Smooth muscle cell (in vitro differentiated cells): Measurements from ENCODE around the gene CCDC148. TPM values are rescaled to one million over a fixed set of nuclear protein-coding genes. Genes with fewer than 3 reads are reported as not detected.

Source experiments
- DNase-seq: peaks from one replicate; lab custom pipeline; 2025; ENCODE audit not compliant: unreplicated experiment; lab: John Stamatoyannopoulos, UW
- H2AFZ ChIP-seq: fragments of 200-600 bp; sonication (generic); 2 replicates; pipeline ENCODE4 v1.6.0; 2016; ENCODE audit warnings: antibody characterized with exemption, low read depth, mild to moderate bottlenecking
- H3F3A ChIP-seq: fragments of 200-600 bp; sonication (generic); 2 replicates; pipeline ENCODE4 v1.6.0; 2017; ENCODE audit warnings: antibody characterized with exemption, low read depth
- H3K27ac ChIP-seq: fragments of 200-600 bp; sonication (generic); 2 replicates; pipeline ENCODE4 v1.5.1; 2016; ENCODE audit warnings: low read depth, mild to moderate bottlenecking
- H3K27me3 ChIP-seq: fragments of 200-600 bp; sonication (generic); 2 replicates; pipeline ENCODE4 v1.6.1; 2016; ENCODE audit warnings: low read depth, mild to moderate bottlenecking
- H3K36me3 ChIP-seq: fragments of 200-600 bp; sonication (generic); 2 replicates; pipeline ENCODE4 v1.5.1; 2016; ENCODE audit warnings: low read depth
- H3K4me1 ChIP-seq: fragments of 200-600 bp; sonication (generic); 2 replicates; pipeline ENCODE4 v1.5.1; 2016; ENCODE audit warnings: low read depth
- H3K4me2 ChIP-seq: fragments of 200-600 bp; sonication (generic); 2 replicates; pipeline ENCODE4 v1.6.0; 2016; ENCODE audit warnings: mild to moderate bottlenecking
- H3K4me3 ChIP-seq: fragments of 200-600 bp; sonication (generic); 2 replicates; pipeline ENCODE4 v1.5.1; 2016; ENCODE audit warnings: mild to moderate bottlenecking
- H3K79me2 ChIP-seq: fragments of 200-600 bp; sonication (generic); 2 replicates; pipeline ENCODE4 v1.6.0; 2016; ENCODE audit warnings: low read depth, mild to moderate bottlenecking
- H3K9ac ChIP-seq: fragments of 200-600 bp; sonication (generic); 2 replicates; pipeline ENCODE4 v1.6.0; 2016; ENCODE audit warnings: low read depth
- H3K9me3 ChIP-seq: fragments of 200-600 bp; sonication (generic); replicated peaks from 2 replicates; pipeline ENCODE4 v1.5.1; 2016; ENCODE audit warnings: low read depth
- H4K20me1 ChIP-seq: fragments of 200-600 bp; sonication (generic); 2 replicates; pipeline ENCODE4 v1.6.0; 2016; ENCODE audit warnings: low read depth
- CTCF ChIP-seq: fragments of 200-600 bp; sonication (generic); IDR thresholded peaks from 2 replicates; pipeline ENCODE4 v1.5.1; 2017; ENCODE audit warnings: borderline replicate concordance, mild to moderate bottlenecking, antibody characterized with exemption; ENCODE audit not compliant: insufficient read depth, poor library complexity, severe bottlenecking
- WGBS: methylation state at CpG from one replicate; pipeline ENCODE4 v1.1.7; 2016; ENCODE audit warnings: low lambda C conversion rate; 5-methylcytosine and 5-hydroxymethylcytosine counted together
- polyA plus RNA-seq: library from polyadenylated mRNA; unstranded; fragments of >200 nt; fragmentation: Nextera tagmentation; extraction: Ambion mirVana; gene quantifications from 2 replicates; pipeline ENCODE4 v1.2.1, GENCODE V29; 2016
- small RNA-seq: library from RNA; depleted of rRNA; stranded (forward); fragments of <200 nt; gene quantifications from one replicate; pipeline ENCODE3, GENCODE V24; 2014
- total RNA-seq: library from RNA; depleted of rRNA; stranded (reverse); fragments of >200 nt; gene quantifications from 2 replicates; pipeline ENCODE4 v1.2.3, GENCODE V29; 2014

Gene CCDC148
- total and polyA plus RNA-seq, 2 experiments from 2014 or later, result 0.09 TPM; not detected in 1

GRCh38 chr2:158127380-158127804 is 329.2 kb downstream of the CCDC148 start:
- DNase-seq, result no peak
- Histone ChIP-seq H3K27me3 (no peaks in the 10 kb centered on the region), H3K4me1 (no peaks in the 10 kb centered on the region), H3K9ac (no peak overlapping the region), H3K27ac (no peak overlapping the region), H3K4me3 (no peak overlapping the region), H3F3A (no peaks in the 10 kb centered on the region), H3K9me3 (no peaks in the 10 kb centered on the region), H3K4me2 (no peak overlapping the region), H3K36me3 (no peaks in the 10 kb centered on the region), H3K79me2 (no peaks in the 10 kb centered on the region), H2AFZ (no peak overlapping the region), H4K20me1 (no peaks in the 10 kb centered on the region)
- no peak for TF ChIP-seq CTCF
- WGBS, result 81% methylated on average over 1 of the region's 1 CpG

DNA sequence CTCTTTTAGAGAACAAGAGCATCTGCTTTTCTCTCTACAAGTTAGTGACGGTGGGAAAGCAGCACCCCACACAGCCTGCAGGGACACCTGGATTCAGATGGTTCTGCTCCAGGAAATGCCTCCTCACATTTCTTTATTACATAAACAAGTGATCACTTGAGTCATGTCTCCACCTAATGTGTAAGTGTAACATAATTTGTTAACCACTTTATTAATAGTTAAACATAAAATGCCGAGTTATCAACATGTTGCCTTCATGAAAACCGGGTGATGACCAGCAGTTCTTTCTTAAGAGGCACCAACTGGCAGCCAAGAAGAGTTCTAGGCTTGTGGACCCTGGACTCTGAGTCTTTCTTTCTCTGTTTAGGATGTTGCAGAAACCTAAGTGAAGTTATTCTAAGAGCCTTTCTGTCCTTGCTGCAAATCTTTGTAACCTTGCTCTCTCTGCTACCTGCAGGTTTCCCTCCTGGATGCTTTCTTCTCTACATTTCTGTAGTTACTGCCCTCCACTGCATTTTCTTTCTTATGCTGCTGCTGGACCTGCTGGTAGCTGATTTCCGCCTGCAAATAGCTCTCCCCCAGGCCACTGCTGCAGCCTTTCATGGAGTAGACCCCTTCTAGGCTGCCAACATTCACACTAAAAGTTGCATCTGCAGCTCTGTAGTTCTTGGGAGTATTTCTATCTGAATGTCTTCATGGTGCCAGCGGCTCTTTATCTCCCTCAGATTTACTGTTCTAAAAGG is 330.6 kb downstream of the CCDC148 start:
- Histone ChIP-seq H4K20me1 (no peaks in the 10 kb centered on the region), H3K9ac (no peak overlapping the region), H3K4me3 (no peak overlapping the region), H3K36me3 (no peaks in the 10 kb centered on the region), H3K79me2 (no peaks in the 10 kb centered on the region), H2AFZ (no peak overlapping the region), H3K27ac (no peak overlapping the region), H3K9me3 (no peaks in the 10 kb centered on the region), H3K4me2 (no peak overlapping the region), H3K27me3 (no peaks in the 10 kb centered on the region), H3F3A (no peaks in the 10 kb centered on the region), H3K4me1 (no peaks in the 10 kb centered on the region)
- 80% methylated on average over 5 of the region's 5 CpGs for WGBS
- no peak for TF ChIP-seq CTCF
- no peak for DNase-seq

- Histone ChIP-seq H3K79me2 (no peaks in the 10 kb centered on the region), H3K27me3 (no peaks in the 10 kb centered on the region), H3F3A (no peaks in the 10 kb centered on the region), H3K36me3 (no peaks in the 10 kb centered on the region), H3K4me2 (no peak overlapping the region), H3K4me3 (no peak overlapping the region), H3K27ac (no peak overlapping the region), H4K20me1 (no peaks in the 10 kb centered on the region), H3K4me1 (no peaks in the 10 kb centered on the region), H3K9ac (no peak overlapping the region), H3K9me3 (no peaks in the 10 kb centered on the region), H2AFZ (no peak overlapping the region)
- no peak for TF ChIP-seq CTCF
- 78% methylated on average over 2 of the region's 2 CpGs for WGBS
- DNase-seq, result no peak
Measured at GRCh38 chr2:158124896-158125295, 331.7 kb downstream of the CCDC148 start.

Small RNA genes within 50 kb of the gene (small RNA-seq; reads per million reads assigned to genes)
- gene RN7SL393P, result not detected

Other genes with a start within 250 kb of the CCDC148 start
- gene PKP4, start 199 bp upstream of the CCDC148 start, total RNA-seq, result 11.5 and 14.0 TPM in 2 replicates
- gene PKP4, start 199 bp upstream of the CCDC148 start, polyA plus RNA-seq, result 2.4 and 3.7 TPM in 2 replicates